ENCODE measurements around the gene CRLF2.

GRCh38 chrX:1147611-1148515 lies 64.6 kb downstream of the CRLF2 start:
- TF ChIP-seq JUN (IDR thresholded peaks at IDR 0.05): no peak
- TF ChIP-seq CBX2 (IDR thresholded peaks at IDR 0.05; ENCODE audit: borderline replicate concordance, low read depth): no peak
- TF ChIP-seq CTCF (IDR thresholded peaks at IDR 0.05): no peak
- no peak for TF ChIP-seq CHD4 (IDR thresholded peaks at IDR 0.05; ENCODE audit: borderline replicate concordance)
- no peak for TF ChIP-seq SMC3 (IDR thresholded peaks at IDR 0.05)
- no peak for TF ChIP-seq RARB (CRISPR knock-in tag; IDR thresholded peaks at IDR 0.05)
- TF ChIP-seq RAD21 (conservative IDR thresholded peaks at IDR 0.05 in 1 of 2, IDR thresholded peaks at IDR 0.05 in 1 of 2): no peak
